Pulmonary artery endothelial cell (primary cell): ENCODE data around the gene COG5. TPM values are rescaled to one million over a fixed set of nuclear protein-coding genes. Genes with fewer than 3 reads are reported as not detected.
A peak's percentile ranks its signal among the peaks of the same experiment; 100 is the strongest.
"Not testable (repeated sequence)": the region's sequence is repeated elsewhere in the genome, so short reads cannot be mapped to it uniquely, and the experiment has no call there.

Experiments
- DNase-seq: peaks from one replicate; pipeline ENCODE4 v3.0.0-alpha.2; 2011; ENCODE audit warnings: low read depth, low spot score
- total RNA-seq: library from RNA; depleted of rRNA; stranded (reverse); fragments of >200 nt; gene quantifications from 2 replicates; pipeline ENCODE4 v1.2.3, GENCODE V29; 2014

COG5 gene
- total RNA-seq, 1 donor from 2014 or later = 49.7 TPM

DNA sequence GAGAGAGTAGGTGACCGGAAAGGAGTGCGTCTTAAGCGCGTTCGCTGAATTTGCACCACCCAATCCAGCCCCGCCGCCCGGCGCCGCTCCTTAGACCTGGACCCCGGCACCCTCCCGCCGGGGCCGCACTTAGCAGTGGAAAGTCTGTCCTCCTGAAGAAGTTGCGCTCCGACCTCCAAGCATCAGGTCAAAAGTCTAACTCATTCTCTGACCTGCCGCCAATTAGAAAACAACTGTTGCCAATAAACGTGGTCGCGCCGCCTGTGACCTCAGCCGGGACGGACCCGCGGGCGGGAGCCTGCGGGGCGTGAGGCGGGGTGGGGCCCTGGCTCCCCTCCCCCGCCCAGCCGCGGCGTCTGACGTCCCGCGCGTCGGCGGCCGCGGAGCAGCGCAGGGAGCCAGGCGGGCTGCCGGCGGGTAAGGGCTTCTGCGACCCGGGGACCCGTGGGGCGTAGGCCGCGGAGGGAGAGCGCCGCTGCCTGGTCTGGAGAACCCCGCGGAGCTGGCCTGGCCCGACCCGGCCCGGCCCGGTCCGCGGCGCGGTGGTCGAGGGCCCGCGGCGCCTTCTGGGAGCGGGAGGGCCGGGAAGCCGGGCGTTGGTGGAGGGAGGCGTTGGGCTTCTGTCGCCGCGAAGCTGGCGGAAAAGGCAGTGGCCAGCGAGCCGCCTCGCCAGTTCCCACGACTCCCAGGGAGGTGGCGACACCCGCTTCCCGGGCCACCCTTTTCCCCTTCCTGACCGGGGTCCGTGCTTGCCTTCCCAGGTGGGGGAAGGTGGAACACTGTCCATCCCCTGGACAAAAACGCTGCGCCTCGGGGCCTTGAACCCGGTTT, 16.4 kb upstream of the COG5 start, which contains the start of gene BCAP29:
Gene BCAP29, plus strand, starts transcription at position 362 of the 831 bp plus-strand sequence. CDS start 527 bp downstream, outside the sequence.
- DNase-seq = no peak

DNA sequence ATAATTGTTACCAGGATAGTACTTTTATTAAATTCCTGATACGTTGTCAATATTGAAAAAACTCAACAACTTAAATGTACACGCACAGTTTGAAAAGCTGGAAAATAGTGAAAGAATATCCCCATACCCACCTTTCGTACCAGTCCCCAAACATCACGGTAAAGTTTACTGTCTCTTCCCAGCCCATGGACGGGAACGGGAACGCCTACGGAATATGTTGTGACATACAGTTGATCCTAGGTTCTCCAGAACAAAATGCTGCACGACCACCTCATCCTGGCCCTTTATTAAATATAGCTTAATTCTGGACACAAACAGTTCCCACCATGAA, 15.8 kb upstream of the COG5 start:
- DNase-seq = no peak

GRCh38 chr7:107573537-107573936, 9.8 kb upstream of the COG5 start:
- no peak for DNase-seq

DNA sequence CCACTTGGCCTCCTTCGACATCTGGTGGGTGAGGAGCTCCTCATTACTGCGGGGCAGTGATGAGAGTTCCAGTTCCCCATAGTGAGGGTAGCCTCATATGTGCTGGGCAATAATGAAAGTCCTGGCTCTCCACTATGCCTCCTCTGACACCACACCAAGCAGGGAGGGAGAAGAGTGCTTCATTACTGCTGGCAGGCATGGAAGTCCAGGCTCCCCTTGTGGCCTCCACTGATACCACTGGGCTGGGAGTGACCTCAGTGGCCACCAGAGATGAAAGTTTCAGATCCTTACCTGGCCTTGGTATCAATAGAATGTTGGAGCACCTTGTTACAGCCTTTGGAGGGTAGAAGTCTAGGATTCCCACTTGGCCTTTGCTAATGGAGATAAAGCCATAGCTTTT, 6.6 kb upstream of the COG5 start:
- no peak for DNase-seq

DNA sequence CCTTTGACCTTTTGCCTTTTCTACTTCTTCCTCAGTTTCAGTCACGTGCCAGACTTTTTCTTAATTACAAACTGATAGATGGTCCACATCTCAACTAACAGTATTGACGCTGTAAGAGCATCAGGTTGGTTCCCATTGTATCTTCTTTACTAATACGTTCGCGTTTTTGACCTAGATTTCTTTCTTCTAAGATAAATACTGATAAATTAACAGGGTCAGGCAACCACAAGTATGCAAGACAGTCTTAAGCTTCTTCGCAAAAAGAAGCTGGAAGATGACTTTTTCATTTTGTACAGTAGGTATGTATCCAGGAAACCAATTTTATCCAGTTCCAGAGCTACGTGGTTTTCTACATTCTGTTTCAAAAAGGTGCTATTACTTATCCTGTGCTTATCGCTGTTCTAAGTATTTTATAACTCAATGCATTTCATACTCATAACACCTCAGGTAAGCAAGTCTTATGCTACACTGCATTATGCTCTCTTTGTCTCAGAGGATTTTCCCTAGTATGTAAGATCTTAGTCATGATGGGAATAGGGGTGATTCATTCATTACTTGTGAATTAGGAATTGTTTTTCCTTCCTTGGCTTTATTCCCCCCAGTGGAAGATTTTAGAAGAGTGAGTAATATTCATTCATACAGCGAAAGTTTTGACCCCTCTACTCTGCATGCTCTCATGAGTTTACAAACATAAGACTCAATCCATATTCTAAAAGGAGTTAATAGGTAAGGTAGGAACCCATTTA, 1.0 kb upstream of the COG5 start:
- DNase-seq = peak; percentile 52

GRCh38 chr7:107563081-107563774, 492 bp downstream of the COG5 start:
- DNase-seq = no peak

DNA sequence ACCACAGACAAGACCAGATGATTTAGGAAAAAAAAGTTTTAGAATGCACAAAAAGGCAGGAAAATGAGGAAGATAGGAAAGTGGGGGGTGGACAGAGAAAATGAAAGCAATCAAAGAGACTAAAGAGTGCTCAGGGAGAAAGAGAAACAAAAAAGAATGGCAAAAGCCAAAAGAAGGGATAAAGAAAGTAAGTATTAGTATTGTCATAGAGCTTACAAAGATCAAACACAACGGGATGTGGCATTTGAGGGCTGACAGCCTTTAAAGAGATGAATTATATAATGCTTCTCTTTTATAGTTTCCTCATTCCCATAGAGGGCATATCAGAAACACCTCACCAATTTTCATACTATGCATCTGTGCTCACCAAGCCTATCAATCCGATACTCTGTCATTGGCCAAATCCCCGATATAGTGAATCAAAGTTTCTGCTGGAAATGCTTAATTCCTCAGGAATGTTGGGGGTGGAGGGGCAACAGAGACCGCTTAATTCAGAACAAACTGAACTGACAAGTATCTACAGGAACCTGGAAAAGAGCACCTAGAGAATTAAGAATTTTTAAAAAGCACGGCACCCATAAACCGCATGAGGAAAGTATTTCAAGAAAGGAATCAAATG, 2.7 kb downstream of the COG5 start:
- no peak for DNase-seq

GRCh38 chr7:107559864-107560263, 3.9 kb downstream of the COG5 start:
- DNase-seq = peak; percentile 48

DNA sequence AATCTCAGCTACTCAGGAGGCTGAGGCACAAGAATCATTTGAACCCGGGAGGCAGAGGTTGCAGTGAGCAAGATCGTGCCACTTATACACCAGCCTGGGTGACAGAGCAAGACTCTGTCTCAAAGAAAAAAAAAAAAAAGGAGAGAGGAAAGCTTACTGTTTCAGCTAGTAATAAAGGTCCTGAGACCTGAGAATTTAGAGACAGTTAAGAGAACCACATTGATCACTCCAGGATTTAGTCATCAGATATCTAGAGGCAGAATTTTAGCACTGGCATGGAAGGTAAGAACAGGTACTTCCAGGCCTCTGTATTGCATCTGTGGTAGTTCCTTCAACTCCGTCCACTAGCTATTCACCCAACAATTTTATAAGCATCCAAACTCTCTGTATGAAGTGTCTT, 7.8 kb downstream of the COG5 start:
- DNase-seq = no peak

- no peak for DNase-seq
Measured at GRCh38 chr7:107551936-107552335, 11.8 kb downstream of the COG5 start.

GRCh38 chr7:107544848-107545591, 18.7 kb downstream of the COG5 start:
- no peak for DNase-seq

DNA sequence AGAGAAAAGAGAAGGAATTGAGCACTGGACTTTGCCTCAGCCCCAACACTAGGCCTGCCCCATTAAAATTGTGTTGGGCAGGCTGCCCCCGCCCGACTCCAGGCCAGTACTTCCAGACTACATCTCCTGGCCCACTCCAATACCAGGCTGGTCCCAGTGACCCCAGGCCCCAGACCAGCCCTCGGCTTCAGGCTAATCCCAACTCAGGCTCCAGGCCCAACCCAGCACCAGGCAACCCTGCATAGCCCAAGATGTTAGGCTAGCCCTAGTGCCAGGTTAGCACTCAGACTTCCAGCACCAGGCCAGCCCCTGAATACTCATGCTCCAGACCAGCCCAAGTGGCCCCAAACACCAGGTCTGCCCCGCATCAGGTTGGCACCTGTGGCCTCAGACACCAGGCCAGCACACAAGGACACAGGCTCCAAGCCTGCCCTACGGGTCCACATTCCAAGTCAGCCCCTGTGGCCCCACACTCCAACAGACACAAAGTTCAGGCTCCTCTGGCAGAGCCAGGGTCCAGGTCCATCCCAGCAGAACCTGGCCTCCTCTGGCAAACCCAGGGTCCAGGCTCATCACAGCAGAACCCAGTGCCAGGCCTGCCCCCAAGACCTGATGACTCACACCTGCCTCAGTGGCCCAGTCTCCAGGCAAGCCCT, 20.3 kb downstream of the COG5 start:
- DNase-seq = no peak

DNA sequence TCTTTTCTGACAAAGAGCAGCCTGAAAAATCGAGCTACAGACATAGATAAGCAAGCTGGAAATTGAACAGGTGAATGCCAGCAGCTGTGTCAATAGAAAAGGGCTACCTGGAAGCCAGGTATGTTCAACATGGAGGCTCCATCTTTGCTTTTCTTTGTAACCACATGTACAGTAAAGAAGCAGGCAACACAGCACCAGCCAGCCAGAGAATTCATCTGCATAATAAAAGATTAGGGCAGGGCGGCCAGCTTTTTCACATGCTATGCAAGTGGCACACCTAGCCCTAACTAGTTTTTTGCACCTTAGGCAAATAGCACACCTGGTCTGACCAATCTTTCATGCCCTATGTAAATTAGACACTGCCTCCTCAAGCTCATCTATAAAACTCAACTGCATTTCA, 25.7 kb downstream of the COG5 start:
- no peak for DNase-seq

GRCh38 chr7:107537228-107537627, 26.5 kb downstream of the COG5 start:
- not testable (repeated sequence) for DNase-seq

DNA sequence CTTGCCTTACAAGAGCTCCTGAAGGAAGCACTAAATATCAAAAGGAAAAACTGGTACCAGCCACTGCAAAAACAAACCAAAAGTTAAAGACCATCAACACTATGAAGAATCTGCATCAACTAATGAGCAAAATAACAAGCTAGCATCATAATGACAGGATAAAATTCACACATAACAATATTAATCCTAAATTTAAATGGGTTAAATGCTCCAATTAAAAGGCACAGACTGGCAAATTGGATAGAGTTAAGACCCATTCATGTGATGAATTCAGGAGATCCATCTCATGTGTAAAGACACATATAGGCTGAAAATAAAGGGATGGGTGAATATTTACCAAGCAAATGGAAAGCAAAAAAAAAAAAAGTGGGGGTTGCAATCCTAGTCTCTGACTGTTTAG, 29.6 kb downstream of the COG5 start:
- no peak for DNase-seq

DNA sequence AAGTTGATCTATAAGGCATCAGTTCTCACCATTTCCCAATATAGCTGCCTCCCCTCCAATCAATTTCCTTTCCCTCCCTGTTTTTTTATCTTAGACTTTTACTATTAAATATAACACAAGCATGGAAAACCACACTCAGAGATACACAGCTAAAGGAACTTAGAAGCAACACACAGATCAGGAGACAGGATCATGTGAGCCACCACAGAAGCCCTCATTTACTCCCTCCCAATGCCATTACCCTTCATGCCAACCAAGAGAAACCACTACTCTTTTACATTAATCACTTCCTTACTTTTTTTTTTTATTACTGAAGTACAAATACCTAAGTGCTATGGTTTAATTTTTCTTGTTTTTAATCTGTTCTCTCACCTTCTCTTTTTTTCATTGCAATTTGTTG, 33.0 kb downstream of the COG5 start:
- no peak for DNase-seq

DNA sequence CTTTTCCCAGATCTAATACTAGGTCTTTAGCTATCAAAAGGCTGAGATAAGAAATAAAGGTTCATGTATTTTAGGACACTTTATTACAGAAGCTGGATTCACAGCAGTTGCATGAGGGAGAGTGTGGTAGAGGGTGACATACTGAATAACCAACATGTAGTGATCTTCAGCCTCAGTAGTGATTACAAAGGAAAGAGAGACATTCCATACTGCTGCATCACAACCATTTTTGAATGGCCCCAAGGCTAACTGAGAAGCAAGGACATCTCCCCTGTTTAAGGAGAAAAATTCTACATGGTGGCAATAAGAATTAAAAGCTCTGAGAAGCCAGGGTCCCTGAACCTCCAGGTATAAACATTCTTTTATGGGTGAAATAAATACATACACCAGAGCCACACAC, 35.3 kb downstream of the COG5 start:
- DNase-seq = no peak

GRCh38 chr7:107527196-107527595, 36.5 kb downstream of the COG5 start:
- no peak for DNase-seq

- DNase-seq = no peak
Measured at GRCh38 chr7:107526672-107527071, 37.0 kb downstream of the COG5 start.

- DNase-seq = no peak
Measured at GRCh38 chr7:107506674-107507339, 56.9 kb downstream of the COG5 start.
